Measurements from ENCODE around the gene RPS3A.

DNA sequence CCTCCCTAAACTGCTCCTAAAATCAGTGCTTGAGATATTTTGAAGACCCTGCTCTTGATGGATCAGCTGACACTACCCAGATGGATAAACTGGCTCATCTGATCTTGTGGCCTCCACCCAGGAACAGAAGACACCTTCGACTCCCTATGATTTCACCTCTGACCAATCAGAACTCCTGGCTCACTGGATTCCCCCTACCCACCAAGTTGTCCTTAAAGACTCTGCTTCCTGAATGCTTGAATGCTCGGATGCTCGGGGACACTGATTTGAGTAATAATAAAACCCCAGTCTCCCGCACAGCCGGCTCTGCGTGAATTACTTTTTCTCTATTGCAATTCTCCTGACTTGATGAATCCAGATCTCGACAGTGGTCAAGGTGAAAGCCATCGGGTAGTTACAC lies 12.0 kb upstream of the RPS3A start:
- TF ChIP-seq, protein P1, sequence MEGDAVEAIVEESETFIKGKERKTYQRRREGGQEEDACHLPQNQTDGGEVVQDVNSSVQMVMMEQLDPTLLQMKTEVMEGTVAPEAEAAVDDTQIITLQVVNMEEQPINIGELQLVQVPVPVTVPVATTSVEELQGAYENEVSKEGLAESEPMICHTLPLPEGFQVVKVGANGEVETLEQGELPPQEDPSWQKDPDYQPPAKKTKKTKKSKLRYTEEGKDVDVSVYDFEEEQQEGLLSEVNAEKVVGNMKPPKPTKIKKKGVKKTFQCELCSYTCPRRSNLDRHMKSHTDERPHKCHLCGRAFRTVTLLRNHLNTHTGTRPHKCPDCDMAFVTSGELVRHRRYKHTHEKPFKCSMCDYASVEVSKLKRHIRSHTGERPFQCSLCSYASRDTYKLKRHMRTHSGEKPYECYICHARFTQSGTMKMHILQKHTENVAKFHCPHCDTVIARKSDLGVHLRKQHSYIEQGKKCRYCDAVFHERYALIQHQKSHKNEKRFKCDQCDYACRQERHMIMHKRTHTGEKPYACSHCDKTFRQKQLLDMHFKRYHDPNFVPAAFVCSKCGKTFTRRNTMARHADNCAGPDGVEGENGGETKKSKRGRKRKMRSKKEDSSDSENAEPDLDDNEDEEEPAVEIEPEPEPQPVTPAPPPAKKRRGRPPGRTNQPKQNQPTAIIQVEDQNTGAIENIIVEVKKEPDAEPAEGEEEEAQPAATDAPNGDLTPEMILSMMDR (IDR thresholded peaks at IDR 0.05), result no peak
- TF ChIP-seq ZFX (IDR thresholded peaks at IDR 0.05; ENCODE audit: borderline replicate concordance), result no peak
